Memory B cell (primary cell): ENCODE results near the gene NUDT5.
"Not testable (repeated sequence)": the region's sequence is repeated elsewhere in the genome, so short reads cannot be mapped to it uniquely, and the experiment has no call there.

Experiments used
- ATAC-seq: fragments of 150-1000 bp; cut with Tn5 transposase; 2 replicates; pipeline ENCODE4 v1.10.0; 2021; ENCODE audit warnings: low read depth, mild to moderate bottlenecking, moderate library complexity
- DNase-seq, 2 donors: peaks; one replicate each; pipeline ENCODE4 v3.0.0; 2022; ENCODE audit warnings: low spot score in 2 of 2
- H3K27ac Mint-ChIP-seq: one replicate; pipeline ENCODE4 v1.8.0; 2022; ENCODE audit warnings: mild to moderate bottlenecking, moderate library complexity, mixed read lengths
- H3K27me3 Mint-ChIP-seq: one replicate; pipeline ENCODE4 v1.8.0; 2022; ENCODE audit warnings: mixed read lengths
- H3K36me3 Mint-ChIP-seq: one replicate; pipeline ENCODE4 v1.8.0; 2022; ENCODE audit warnings: mild to moderate bottlenecking, mixed read lengths
- H3K4me1 Mint-ChIP-seq: one replicate; pipeline ENCODE4 v1.8.0; 2022; ENCODE audit warnings: mixed read lengths
- H3K4me3 Mint-ChIP-seq: one replicate; pipeline ENCODE4 v1.8.0; 2022; ENCODE audit warnings: mild to moderate bottlenecking, moderate library complexity, mixed read lengths
- H3K9me3 Mint-ChIP-seq: one replicate; pipeline ENCODE4 v1.8.0; 2022; ENCODE audit warnings: mixed read lengths

The NUDT5 gene

GRCh38 chr10:12195603-12196506 is at the start of gene NUDT5, which contains the start of gene CDC123:
Gene NUDT5 (minus strand): TSS chr10:12195891. CDS start chr10:12186291, 9,600 bp downstream.
Gene CDC123 (plus strand): TSS chr10:12196188. CDS start chr10:12196246, 58 bp downstream.
- peak within 1 kb of the TSS; percentile 94 for H3K4me3 Mint-ChIP-seq
- H3K9me3 Mint-ChIP-seq: no peaks in the 10 kb centered on the region
- peaks cover 28% of the 10 kb centered on the region for H3K4me1 Mint-ChIP-seq
- H3K27ac Mint-ChIP-seq: peak within 1 kb of the TSS; percentile 97
- H3K27me3 Mint-ChIP-seq: no peaks in the 10 kb centered on the region
- ATAC-seq (peak; percentile 89), DNase-seq (peak; percentile 71 to 80)
- peaks cover 11% of the 10 kb centered on the region for H3K36me3 Mint-ChIP-seq

- H3K36me3 Mint-ChIP-seq: peaks cover 34% of the 10 kb centered on the region
- peak overlapping the region; percentile 99 for H3K27ac Mint-ChIP-seq
- H3K4me3 Mint-ChIP-seq: peak overlapping the region; percentile 72
- DNase-seq (peak; percentile 43 to 78), ATAC-seq (peak; percentile 92)
- no peaks in the 10 kb centered on the region for H3K9me3 Mint-ChIP-seq
- no peaks in the 10 kb centered on the region for H3K27me3 Mint-ChIP-seq
- peaks cover 43% of the 10 kb centered on the region for H3K4me1 Mint-ChIP-seq
Observed at GRCh38 chr10:12243864-12244620, 48.4 kb upstream of the NUDT5 start.

GRCh38 chr10:12241810-12242529 is 46.3 kb upstream of the NUDT5 start:
- no peaks in the 10 kb centered on the region for H3K9me3 Mint-ChIP-seq
- peak overlapping the region; percentile 72 for H3K4me3 Mint-ChIP-seq
- H3K27ac Mint-ChIP-seq: peak overlapping the region; percentile 99
- ATAC-seq (peak; percentile 11), DNase-seq (no peak)
- H3K4me1 Mint-ChIP-seq: peaks cover 41% of the 10 kb centered on the region
- peaks cover 31% of the 10 kb centered on the region for H3K36me3 Mint-ChIP-seq
- no peaks in the 10 kb centered on the region for H3K27me3 Mint-ChIP-seq

GRCh38 chr10:12238821-12239220 is 43.1 kb upstream of the NUDT5 start:
- Mint-ChIP-seq H3K4me3 (no peak overlapping the region), H3K36me3 (peaks cover 29% of the 10 kb centered on the region), H3K27ac (no peak overlapping the region), H3K27me3 (no peaks in the 10 kb centered on the region), H3K4me1 (peaks cover 28% of the 10 kb centered on the region), H3K9me3 (no peaks in the 10 kb centered on the region)
- ATAC-seq: no peak
- DNase-seq: no peak

- DNase-seq (no peak), ATAC-seq (no peak)
- H3K9me3 Mint-ChIP-seq: no peaks in the 10 kb centered on the region
- H3K36me3 Mint-ChIP-seq: peaks cover 31% of the 10 kb centered on the region
- H3K27ac Mint-ChIP-seq: peak overlapping the region; percentile 50
- H3K4me1 Mint-ChIP-seq: peaks cover 22% of the 10 kb centered on the region
- no peak overlapping the region for H3K4me3 Mint-ChIP-seq
- H3K27me3 Mint-ChIP-seq: no peaks in the 10 kb centered on the region
Observed at GRCh38 chr10:12237265-12238220, 41.9 kb upstream of the NUDT5 start.

GRCh38 chr10:12235796-12236195 is 40.1 kb upstream of the NUDT5 start:
- no peak for ATAC-seq
- Mint-ChIP-seq H3K9me3 (no peaks in the 10 kb centered on the region), H3K4me1 (peaks cover 7% of the 10 kb centered on the region), H3K27ac (peak overlapping the region; percentile 50), H3K27me3 (no peaks in the 10 kb centered on the region), H3K36me3 (peaks cover 26% of the 10 kb centered on the region), H3K4me3 (no peak overlapping the region)
- no peak for DNase-seq

GRCh38 chr10:12235116-12235694 is 39.5 kb upstream of the NUDT5 start:
- DNase-seq (no peak), ATAC-seq (no peak)
- Mint-ChIP-seq H3K4me1 (peaks cover 3% of the 10 kb centered on the region), H3K4me3 (no peak overlapping the region), H3K27ac (no peak overlapping the region), H3K9me3 (no peaks in the 10 kb centered on the region), H3K36me3 (peaks cover 23% of the 10 kb centered on the region), H3K27me3 (no peaks in the 10 kb centered on the region)

GRCh38 chr10:12234687-12235086 is 39.0 kb upstream of the NUDT5 start:
- ATAC-seq, H3K9me3 Mint-ChIP-seq, H3K4me3 Mint-ChIP-seq, H3K27ac Mint-ChIP-seq, DNase-seq, H3K4me1 Mint-ChIP-seq, H3K27me3 Mint-ChIP-seq: not testable (repeated sequence)
- peaks cover 24% of the 10 kb centered on the region for H3K36me3 Mint-ChIP-seq

- no peak for ATAC-seq
- H3K36me3 Mint-ChIP-seq: peaks cover 34% of the 10 kb centered on the region
- DNase-seq: no peak
- no peak overlapping the region for H3K4me3 Mint-ChIP-seq
- H3K27me3 Mint-ChIP-seq: no peaks in the 10 kb centered on the region
- no peaks in the 10 kb centered on the region for H3K9me3 Mint-ChIP-seq
- peak overlapping the region; percentile 65 for H3K27ac Mint-ChIP-seq
- peaks cover 9% of the 10 kb centered on the region for H3K4me1 Mint-ChIP-seq
Observed at GRCh38 chr10:12228851-12229250, 33.2 kb upstream of the NUDT5 start.

GRCh38 chr10:12226438-12226837 is 30.7 kb upstream of the NUDT5 start:
- H3K9me3 Mint-ChIP-seq, H3K4me1 Mint-ChIP-seq, H3K27ac Mint-ChIP-seq, H3K27me3 Mint-ChIP-seq, H3K4me3 Mint-ChIP-seq, ATAC-seq, DNase-seq: not testable (repeated sequence)
- H3K36me3 Mint-ChIP-seq: peaks cover 30% of the 10 kb centered on the region

- no peak for ATAC-seq
- Mint-ChIP-seq H3K27ac (peak overlapping the region; percentile 24), H3K9me3 (no peaks in the 10 kb centered on the region), H3K4me3 (no peak overlapping the region), H3K36me3 (peaks cover 28% of the 10 kb centered on the region), H3K27me3 (no peaks in the 10 kb centered on the region), H3K4me1 (peaks cover 9% of the 10 kb centered on the region)
- no peak for DNase-seq
Observed at GRCh38 chr10:12225444-12225843, 29.8 kb upstream of the NUDT5 start.

GRCh38 chr10:12221323-12222298 is 25.9 kb upstream of the NUDT5 start:
- no peak for DNase-seq
- Mint-ChIP-seq H3K27ac (peak overlapping the region; percentile 31), H3K9me3 (no peaks in the 10 kb centered on the region), H3K4me1 (no peaks in the 10 kb centered on the region), H3K36me3 (peaks cover 30% of the 10 kb centered on the region), H3K27me3 (no peaks in the 10 kb centered on the region), H3K4me3 (no peak overlapping the region)
- no peak for ATAC-seq
